ENCODE data around the gene ELF1.

GRCh38 chr13:40961826-40962225 is 57.3 kb downstream of the ELF1 start:
- no peak for TF ChIP-seq POLR2A (IDR thresholded peaks at IDR 0.05)
- TF ChIP-seq, protein P1, sequence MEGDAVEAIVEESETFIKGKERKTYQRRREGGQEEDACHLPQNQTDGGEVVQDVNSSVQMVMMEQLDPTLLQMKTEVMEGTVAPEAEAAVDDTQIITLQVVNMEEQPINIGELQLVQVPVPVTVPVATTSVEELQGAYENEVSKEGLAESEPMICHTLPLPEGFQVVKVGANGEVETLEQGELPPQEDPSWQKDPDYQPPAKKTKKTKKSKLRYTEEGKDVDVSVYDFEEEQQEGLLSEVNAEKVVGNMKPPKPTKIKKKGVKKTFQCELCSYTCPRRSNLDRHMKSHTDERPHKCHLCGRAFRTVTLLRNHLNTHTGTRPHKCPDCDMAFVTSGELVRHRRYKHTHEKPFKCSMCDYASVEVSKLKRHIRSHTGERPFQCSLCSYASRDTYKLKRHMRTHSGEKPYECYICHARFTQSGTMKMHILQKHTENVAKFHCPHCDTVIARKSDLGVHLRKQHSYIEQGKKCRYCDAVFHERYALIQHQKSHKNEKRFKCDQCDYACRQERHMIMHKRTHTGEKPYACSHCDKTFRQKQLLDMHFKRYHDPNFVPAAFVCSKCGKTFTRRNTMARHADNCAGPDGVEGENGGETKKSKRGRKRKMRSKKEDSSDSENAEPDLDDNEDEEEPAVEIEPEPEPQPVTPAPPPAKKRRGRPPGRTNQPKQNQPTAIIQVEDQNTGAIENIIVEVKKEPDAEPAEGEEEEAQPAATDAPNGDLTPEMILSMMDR (IDR thresholded peaks at IDR 0.05): no peak
